NCI-H226 (cell line): ENCODE results near the gene KAT6B.
A peak's percentile ranks its signal among the peaks of the same experiment; 100 is the strongest.
"Not testable (repeated sequence)": the region's sequence is repeated elsewhere in the genome, so short reads cannot be mapped to it uniquely, and the experiment has no call there.

Experiments
- DNase-seq: peaks from one replicate; pipeline ENCODE4 v3.0.0-alpha.2; 2015

Gene KAT6B

GRCh38 chr10:74826142-74827044 is at the start of gene KAT6B:
Gene KAT6B, plus strand, starts transcription at chr10:74826600. Its CDS starts 16,258 bp downstream, at chr10:74842858.
- DNase-seq = peak; percentile 99

- no peak for DNase-seq
These were observed 47.8 kb upstream of the KAT6B start for GRCh38 chr10:74778436-74779094.

- DNase-seq = not testable (repeated sequence)
These were observed 44.5 kb upstream of the KAT6B start for GRCh38 chr10:74781870-74782269.

GRCh38 chr10:74784462-74784861 is 41.9 kb upstream of the KAT6B start:
- DNase-seq = no peak

GRCh38 chr10:74786126-74786525 is 40.3 kb upstream of the KAT6B start:
- no peak for DNase-seq

GRCh38 chr10:74787457-74787856 is 38.9 kb upstream of the KAT6B start:
- no peak for DNase-seq

- not testable (repeated sequence) for DNase-seq
These were observed 34.4 kb upstream of the KAT6B start for GRCh38 chr10:74791979-74792378.

- DNase-seq = no peak
These were observed 33.7 kb upstream of the KAT6B start for GRCh38 chr10:74792726-74793125.

- DNase-seq = not testable (repeated sequence)
These were observed 33.2 kb upstream of the KAT6B start for GRCh38 chr10:74793240-74793639.

- DNase-seq = no peak
These were observed 31.9 kb upstream of the KAT6B start for GRCh38 chr10:74794531-74794930.

GRCh38 chr10:74797550-74797949 is 28.9 kb upstream of the KAT6B start:
- no peak for DNase-seq

GRCh38 chr10:74799721-74800221 is 26.6 kb upstream of the KAT6B start:
- peak; percentile 80 for DNase-seq

- DNase-seq = no peak
These were observed 25.0 kb upstream of the KAT6B start for GRCh38 chr10:74801447-74801846.

GRCh38 chr10:74808501-74808900 is 17.9 kb upstream of the KAT6B start:
- no peak for DNase-seq

- DNase-seq = no peak
These were observed 16.3 kb upstream of the KAT6B start for GRCh38 chr10:74810087-74810486.

- DNase-seq = no peak
These were observed 12.8 kb upstream of the KAT6B start for GRCh38 chr10:74813381-74814259.

GRCh38 chr10:74814797-74815196 is 11.6 kb upstream of the KAT6B start:
- DNase-seq = no peak

- no peak for DNase-seq
These were observed 9.4 kb upstream of the KAT6B start for GRCh38 chr10:74816824-74817498.

- DNase-seq = no peak
These were observed 4.9 kb upstream of the KAT6B start for GRCh38 chr10:74821501-74821900.

GRCh38 chr10:74822101-74822500 is 4.3 kb upstream of the KAT6B start:
- no peak for DNase-seq

- no peak for DNase-seq
These were observed 3.8 kb upstream of the KAT6B start for GRCh38 chr10:74822521-74823089.

GRCh38 chr10:74823791-74824183 is 2.6 kb upstream of the KAT6B start:
- no peak for DNase-seq
